HG02588 (cell line): ENCODE data around the gene MRRF.
"Not testable (repeated sequence)": the region's sequence is repeated elsewhere in the genome, so short reads cannot be mapped to it uniquely, and the experiment has no call there.

ENCODE experiments used
- ATAC-seq: cut with Tn5 transposase; IDR thresholded peaks from one replicate; pipeline ENCODE4 v1.9.1; 2021; ENCODE audit warnings: mild to moderate bottlenecking, moderate library complexity; ENCODE audit not compliant: unreplicated experiment

MRRF gene

GRCh38 chr9:122350577-122351355 lies 86.1 kb downstream of the MRRF start:
- peak; percentile 79 for ATAC-seq

- no peak for ATAC-seq
These were observed 90.0 kb downstream of the MRRF start for GRCh38 chr9:122354536-122355199.

DNA sequence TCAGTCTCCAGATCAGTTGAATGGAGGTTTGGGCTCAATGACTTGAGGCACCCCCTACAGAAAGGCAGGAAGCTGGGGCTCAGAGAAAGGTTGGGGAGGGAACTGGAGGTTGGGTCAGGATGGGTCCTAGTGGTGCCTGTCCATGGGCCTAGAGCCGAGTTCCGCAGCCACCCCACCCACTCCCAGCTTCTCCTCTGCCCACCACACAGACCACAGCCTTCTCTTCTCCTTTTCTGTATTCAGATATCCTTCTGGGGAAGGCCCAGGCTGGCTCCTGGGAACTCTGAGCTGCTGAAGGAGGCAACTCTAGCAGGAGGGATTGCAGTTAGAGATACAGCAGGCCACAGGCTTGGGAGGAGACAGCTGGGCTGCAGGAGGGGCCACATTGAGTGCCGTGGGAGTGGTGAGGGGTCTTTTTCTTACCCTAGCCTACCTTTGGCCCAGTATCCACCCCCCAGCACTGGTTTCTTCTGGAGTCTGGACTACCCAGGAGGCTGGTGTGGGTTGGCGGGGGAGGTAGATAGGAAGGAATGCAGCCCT lies 90.7 kb downstream of the MRRF start:
- no peak for ATAC-seq

- ATAC-seq = no peak
These were observed 91.9 kb downstream of the MRRF start for GRCh38 chr9:122356627-122357026.

- no peak for ATAC-seq
These were observed 96.2 kb downstream of the MRRF start for GRCh38 chr9:122360891-122361290.

DNA sequence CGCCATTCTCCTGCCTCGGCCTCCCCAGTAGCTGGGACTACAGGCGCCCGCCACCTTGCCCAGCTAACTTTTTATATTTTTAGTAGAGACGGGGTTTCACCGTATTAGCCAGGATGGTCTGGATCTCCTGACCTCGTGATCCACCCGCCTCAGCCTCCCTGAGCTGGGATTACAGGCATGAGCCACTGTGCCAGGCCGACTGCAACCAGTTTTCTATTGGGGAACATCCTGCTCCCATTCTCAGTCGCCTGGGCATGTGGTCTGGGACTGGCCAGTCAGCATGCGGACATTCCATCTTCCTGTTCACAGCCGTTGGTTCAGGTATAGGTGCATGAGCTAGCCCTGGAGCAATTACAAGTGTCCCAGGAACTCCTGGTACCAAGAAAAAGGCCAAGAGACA lies 98.4 kb downstream of the MRRF start:
- ATAC-seq = not testable (repeated sequence)

DNA sequence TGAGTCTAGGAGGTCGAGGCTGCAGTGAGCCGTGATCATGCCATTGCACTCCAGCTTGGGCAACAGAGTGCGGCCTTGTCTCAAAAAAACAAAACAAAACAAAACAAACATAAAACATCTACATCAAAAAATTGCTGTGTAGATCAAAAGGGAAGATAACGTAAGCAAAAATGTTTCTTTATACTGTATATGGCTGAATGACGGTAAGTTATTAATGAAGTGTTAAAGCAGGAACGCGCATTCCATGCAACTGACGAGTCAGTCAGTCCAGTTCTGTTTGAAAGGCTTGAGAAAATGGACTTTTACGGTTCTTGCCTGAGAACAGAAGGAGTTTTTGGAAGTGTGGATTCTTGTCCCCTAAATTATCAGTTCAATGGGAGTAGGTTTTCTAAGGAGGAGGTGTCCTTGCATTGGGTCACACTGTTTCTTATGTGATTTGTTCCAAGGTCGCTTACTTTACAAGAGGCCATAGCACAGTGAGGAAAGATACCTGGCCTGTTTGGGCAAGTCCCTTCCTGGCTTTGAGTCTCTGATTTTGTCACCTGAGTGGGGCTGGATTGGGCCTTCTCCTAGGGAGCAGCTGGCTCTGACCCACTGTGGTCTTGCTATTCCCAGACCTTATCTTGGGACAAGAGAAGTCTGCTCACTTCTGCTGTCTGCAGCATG lies 99.6 kb downstream of the MRRF start:
- no peak for ATAC-seq

DNA sequence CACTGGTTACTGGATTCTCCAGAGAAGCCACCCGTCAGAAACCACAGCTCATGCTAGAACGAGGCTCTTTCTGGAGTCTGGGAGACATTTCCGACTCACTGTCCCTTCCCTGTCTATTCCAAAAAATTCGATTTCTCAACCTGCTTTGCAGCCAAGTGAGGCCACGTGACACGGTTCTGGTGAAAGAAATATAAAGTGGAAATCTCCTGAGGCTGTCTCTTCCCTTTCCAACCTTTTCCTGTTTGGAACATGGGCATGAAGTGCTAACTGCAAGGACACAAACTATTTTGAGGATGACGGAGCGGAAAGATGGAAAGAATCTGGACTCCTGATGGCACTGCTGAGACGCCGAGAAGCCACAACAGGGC lies 100.1 kb downstream of the MRRF start:
- no peak for ATAC-seq

DNA sequence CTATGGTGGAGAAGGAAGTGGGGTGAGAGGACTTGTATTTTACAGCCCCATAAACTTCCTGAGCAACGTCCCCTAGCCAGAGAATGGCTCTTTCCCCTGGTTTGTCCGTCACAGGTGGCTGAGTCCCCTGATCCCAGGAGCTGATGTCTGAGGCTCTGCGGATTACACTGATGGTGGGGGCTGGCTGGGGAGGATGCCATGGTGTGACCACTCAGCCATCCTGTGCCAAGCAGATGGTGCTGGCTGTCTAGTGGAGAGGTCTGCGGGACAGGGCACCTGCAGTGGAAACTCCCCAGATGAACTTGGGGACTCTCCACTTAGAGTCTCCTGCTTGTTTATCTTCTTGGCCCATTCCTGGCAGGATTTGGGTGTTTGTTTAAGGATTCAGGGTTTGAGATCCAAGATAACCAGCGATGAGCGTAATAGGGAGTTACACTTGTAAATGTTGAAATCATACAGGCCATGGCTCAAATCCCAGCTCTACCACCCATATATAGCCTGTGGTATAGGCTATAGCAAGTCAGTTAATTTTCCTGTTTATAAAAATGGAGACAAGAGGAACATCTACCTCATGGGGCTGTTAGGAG lies 101.5 kb downstream of the MRRF start:
- no peak for ATAC-seq

GRCh38 chr9:122367065-122367464 lies 102.4 kb downstream of the MRRF start:
- no peak for ATAC-seq

DNA sequence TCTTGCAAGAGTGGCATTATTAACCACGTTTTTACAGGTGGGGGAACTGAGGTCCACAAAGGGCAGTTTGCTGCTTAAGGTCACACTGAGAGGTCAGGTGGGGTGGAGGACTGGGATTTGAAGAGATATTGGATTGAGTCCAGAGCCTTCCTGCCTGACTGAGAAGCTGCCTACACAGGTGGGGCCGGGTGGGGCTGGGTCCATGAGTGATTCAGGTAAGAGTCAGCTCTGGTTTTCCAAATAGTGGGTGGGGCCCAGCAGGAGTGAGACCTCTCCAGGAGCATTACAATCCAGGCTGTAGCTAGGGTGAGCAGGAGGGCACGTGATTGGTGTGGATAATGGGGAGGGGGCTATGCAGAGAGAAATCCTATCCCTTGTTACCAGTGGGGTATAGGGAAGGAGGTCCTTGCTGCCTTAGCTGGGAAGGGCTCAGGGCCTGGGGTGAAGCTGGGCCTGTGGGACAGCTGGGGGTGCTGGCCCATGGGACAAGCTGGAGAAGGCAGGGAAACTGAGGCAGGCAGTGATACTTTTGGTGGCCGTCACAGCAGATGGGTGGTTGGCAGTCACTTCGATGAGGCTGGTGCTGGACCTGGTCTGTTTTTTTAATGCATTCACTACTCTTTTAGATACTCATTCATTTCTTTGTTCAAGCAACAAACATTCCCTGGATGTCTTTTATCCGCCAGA lies 103.2 kb downstream of the MRRF start:
- no peak for ATAC-seq

DNA sequence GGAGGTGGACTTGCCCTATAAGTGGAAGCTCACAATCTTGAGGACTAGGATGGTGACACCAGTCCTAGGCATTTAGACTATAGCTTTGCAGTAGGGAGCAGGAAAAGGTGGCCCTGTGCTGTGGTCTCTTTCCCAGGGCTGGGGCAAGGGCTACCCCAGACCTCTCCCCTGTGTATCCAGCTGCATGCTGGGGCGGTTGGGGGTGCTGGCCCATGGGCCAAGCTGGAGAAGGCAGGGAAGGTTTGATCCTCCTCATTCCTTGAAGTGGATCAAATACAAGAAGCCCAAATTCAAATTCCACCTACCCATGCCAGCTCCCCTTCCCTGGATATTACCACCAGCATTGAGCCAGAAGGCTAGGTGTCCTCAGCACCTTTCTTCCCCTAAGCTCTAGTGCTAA lies 104.0 kb downstream of the MRRF start:
- no peak for ATAC-seq

- no peak for ATAC-seq
These were observed 105.6 kb downstream of the MRRF start for GRCh38 chr9:122370303-122370702.

DNA sequence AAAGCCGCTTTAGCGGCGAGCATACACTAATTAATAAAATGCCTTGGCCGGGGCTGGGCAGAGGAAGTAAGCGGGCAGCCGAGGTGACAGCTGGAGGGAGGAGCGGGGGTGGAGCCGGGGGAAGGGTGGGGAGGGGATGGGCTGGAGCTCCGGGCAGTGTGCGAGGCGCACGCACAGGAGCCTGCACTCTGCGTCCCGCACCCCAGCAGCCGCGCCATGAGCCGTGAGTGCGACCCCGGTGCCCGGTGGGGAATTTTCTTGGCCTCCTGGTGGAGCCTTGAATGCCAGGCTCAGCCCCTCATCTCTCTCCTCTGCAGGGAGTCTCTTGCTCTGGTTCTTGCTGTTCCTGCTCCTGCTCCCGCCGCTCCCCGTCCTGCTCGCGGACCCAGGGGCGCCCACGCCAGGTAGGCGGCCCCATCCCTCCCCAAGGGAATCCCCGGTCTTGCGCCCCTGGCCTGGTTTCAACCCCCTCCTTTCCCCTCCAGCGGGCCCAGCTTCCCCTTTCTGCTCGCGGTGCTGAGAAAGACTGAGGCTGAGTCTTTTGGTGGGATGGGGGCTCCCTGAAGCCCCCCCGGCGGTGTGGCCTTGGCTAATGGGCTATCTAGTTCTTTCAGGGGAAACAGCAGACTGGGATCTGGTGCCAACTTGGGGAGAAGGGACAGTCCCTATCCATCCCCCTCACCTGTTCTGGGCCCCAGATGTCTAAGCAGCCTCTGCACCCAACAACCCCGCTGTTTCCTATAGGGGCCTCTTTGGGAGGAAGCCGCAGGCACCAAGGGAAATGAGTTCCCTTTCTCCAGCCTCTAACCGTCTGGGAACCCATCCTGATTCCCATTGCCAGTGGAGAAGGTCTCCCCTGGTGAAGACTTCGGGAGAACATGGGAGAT lies 106.4 kb downstream of the MRRF start, which contains the start of gene PTGS1:
Gene PTGS1 (plus strand): TSS at position 156 of the 887 bp plus-strand sequence. CDS start 61 bp downstream, at position 217.
- peak; percentile 52 for ATAC-seq

DNA sequence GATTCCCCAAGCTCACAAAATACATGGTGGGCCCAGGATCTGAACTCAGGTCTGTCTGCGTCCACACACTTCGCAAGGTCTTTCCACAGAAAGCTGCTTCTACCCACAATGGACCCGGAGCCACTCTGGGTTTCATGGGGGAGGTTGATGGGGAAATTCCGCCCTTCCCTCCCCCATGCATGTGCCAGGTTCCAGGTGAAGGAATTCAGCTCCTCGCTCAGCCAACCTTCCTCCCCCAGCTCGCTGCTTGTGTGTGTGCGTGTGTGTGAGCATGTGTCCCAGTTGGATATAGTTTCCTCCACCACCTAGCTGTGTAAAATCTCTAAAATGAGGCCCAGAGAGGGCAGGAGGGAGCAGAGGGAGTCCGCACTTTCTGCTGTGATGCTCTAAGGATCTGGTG lies 107.2 kb downstream of the MRRF start:
- no peak for ATAC-seq

DNA sequence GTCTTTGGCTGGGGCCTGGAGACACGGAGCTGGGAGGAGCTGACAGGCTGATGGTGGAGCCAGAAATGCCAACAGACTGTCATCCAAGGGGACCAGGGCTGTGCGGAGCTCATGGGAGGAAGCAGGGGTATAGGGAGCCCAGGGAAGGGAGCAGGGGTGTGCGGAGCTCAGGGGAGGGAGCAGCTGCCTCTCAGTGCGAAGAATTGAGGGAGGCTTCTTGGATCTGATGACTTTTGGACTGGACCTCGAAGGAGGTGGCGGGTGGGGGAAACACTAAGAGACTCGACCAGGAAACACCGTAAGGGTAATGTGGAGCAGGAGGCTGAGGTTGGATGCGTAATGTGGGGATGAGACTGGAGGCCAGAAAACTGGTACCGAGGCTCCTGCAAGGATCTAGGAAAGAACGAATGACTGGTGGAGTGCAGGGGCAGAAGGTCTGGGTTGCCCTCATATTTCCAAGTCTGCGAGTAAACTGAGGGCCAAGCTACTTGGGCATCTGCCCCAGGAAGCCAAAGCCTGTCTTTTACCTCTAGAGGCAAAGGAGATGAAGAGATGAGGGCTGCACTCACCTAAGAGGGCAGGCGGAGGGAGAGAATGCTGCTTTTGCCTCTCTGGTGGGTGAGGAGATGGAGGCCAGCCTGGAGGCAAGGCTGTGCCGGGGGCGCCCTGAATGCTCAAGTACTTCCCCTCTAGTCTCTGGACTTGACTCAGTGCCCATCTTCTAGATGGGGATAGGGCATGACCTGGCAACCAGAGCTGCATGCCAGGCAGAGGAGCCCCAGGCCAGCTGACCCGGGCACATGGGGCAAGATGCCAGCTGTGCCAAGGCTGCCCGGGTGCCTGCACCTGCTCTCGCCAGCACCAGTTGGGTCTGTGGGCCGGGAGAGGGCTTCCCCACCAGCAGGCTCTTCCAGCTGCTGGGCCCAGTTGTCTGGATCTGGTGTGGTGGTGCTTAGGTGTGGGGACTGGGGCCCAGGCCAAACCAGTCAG lies 108.5 kb downstream of the MRRF start:
- ATAC-seq = no peak

- no peak for ATAC-seq
These were observed 110.3 kb downstream of the MRRF start for GRCh38 chr9:122374885-122375420.

- no peak for ATAC-seq
These were observed 112.1 kb downstream of the MRRF start for GRCh38 chr9:122376796-122377195.
